IPS-20b (cell line): ENCODE results near the gene ANKRD36B.
"Not testable (repeated sequence)": the region's sequence is repeated elsewhere in the genome, so short reads cannot be mapped to it uniquely, and the experiment has no call there.

Source experiments
- H3K27ac ChIP-seq: one replicate; pipeline ENCODE4 v1.5.1; 2013; ENCODE audit warnings: low read length
- H3K27me3 ChIP-seq: 2 replicates; pipeline ENCODE4 v1.6.1; 2013; ENCODE audit warnings: mild to moderate bottlenecking, low read length, inconsistent platforms; ENCODE audit not compliant: insufficient read depth
- H3K36me3 ChIP-seq: 2 replicates; pipeline ENCODE4 v1.6.1; 2013; ENCODE audit warnings: low read depth, mild to moderate bottlenecking, inconsistent platforms, low read length, moderate library complexity; ENCODE audit not compliant: insufficient read depth
- H3K4me1 ChIP-seq: 2 replicates; pipeline ENCODE4 v1.6.1; 2013; ENCODE audit warnings: mild to moderate bottlenecking, control low read depth, inconsistent platforms, low read length, moderate library complexity; ENCODE audit not compliant: insufficient read depth
- H3K4me3 ChIP-seq: 2 replicates; pipeline ENCODE4 v1.5.1; 2013; ENCODE audit warnings: mild to moderate bottlenecking, low read length, inconsistent platforms
- H3K9ac ChIP-seq: 2 replicates; pipeline ENCODE4 v1.6.1; 2013; ENCODE audit warnings: low read depth, mild to moderate bottlenecking, inconsistent platforms, low read length, moderate library complexity
- H3K9me3 ChIP-seq: 2 replicates; pipeline ENCODE4 v1.6.1; 2013; ENCODE audit warnings: mild to moderate bottlenecking, low read depth, low read length, inconsistent platforms; ENCODE audit not compliant: insufficient read depth

The ANKRD36B gene

DNA sequence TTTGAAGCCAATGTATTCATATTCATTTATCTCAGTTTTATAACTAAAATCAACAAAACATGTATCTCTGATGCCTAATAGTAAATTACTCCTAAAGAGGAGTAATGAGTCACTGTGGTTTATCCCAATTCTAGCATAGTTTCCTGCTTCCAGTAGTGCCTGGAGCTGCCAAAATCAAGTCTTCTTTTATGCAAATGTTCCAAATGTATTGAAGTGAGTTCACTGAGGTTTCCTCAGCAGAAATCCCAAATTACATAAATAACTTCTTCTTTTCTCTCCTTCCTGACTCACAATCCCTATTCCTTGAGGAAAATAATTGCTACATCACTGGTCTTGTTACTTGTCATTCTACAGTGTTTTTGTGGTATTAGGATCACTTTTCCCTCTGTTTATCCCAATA, 44.8 kb downstream of the ANKRD36B start:
- not testable (repeated sequence) for H3K36me3 ChIP-seq, H3K4me1 ChIP-seq, H3K9me3 ChIP-seq, H3K27me3 ChIP-seq, H3K27ac ChIP-seq, H3K4me3 ChIP-seq, H3K9ac ChIP-seq

DNA sequence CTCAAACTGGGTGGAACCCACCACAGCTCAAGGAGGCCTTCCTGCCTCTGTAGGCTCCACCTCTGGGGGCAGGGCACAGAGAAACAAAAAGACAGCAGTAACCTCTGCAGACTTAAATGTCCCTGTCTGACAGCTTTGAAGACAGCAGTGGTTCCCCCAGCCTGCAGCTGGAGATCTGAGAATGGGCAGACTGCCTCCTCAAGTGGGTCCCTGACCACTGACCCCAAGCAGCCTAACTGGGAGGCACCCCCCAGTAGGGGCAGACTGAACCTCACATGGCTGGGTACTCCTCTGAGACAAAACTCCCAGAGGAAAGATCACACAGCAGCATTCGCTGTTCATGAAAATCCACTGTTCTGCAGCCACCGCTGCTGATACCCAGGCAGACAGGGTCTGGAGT, 63.8 kb downstream of the ANKRD36B start:
- not testable (repeated sequence) for H3K4me1 ChIP-seq, H3K9ac ChIP-seq

GRCh38 chr2:97523816-97524215, 65.9 kb downstream of the ANKRD36B start:
- H3K9ac ChIP-seq, H3K27me3 ChIP-seq, H3K27ac ChIP-seq, H3K4me3 ChIP-seq, H3K9me3 ChIP-seq, H3K36me3 ChIP-seq, H3K4me1 ChIP-seq: not testable (repeated sequence)

More for the DNA sequence above, 63.8 kb downstream of the ANKRD36B start:
- not testable (repeated sequence) for H3K9me3 ChIP-seq, H3K36me3 ChIP-seq, H3K27ac ChIP-seq, H3K4me3 ChIP-seq, H3K27me3 ChIP-seq

DNA sequence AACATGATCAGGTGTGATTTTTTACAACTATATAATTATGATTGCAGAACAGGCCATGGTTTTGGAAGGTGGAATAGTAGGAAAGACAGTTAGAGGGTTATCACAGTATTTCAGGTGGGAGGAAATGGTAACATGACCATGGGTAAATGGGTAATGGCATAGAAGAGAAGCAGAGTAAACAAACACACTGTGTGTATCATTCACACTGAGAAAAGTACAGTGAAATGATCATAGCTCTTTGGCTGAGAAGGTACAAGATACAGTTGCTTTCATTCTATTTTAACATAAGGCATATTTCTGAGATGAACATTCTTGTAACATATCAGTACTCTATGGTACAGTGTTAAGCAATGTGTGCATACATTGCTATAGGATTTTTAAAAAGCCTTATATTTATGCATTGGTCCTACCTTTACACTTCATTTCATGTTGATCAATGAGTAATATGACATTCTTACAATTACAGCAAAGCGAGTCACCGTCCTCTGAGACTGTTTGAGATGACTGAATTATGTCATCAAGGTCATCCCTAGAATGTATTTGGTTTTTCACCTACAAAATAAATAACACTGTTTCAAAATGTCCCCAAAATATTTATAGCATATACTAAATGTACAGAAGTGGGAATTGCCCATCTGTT, 66.6 kb downstream of the ANKRD36B start:
- not testable (repeated sequence) for H3K4me1 ChIP-seq, H3K9ac ChIP-seq, H3K4me3 ChIP-seq, H3K27me3 ChIP-seq, H3K9me3 ChIP-seq, H3K27ac ChIP-seq, H3K36me3 ChIP-seq

DNA sequence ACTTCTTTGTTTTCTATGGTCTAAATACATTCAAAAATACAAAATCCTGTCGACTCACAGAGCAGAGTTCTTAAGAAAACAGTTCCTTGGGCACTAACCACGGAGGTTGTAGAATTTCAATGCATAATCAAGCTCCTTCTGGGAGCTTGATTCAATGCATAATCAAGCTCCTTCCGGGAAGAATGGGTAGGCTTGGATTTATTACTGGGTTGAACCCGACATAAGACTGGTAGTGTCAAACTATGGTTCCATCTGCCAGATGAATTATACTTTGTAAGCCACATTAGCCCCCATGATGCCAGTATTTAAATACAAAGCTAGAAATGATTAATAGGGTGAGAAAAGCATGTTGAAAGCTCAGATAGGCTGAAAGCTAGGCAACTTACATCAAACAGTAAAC, 94.0 kb downstream of the ANKRD36B start:
- H3K27ac ChIP-seq, H3K4me1 ChIP-seq, H3K36me3 ChIP-seq, H3K9ac ChIP-seq, H3K9me3 ChIP-seq, H3K4me3 ChIP-seq, H3K27me3 ChIP-seq: not testable (repeated sequence)

GRCh38 chr2:97490141-97490540, 99.5 kb downstream of the ANKRD36B start:
- H3K27ac ChIP-seq, H3K4me1 ChIP-seq, H3K9ac ChIP-seq, H3K9me3 ChIP-seq, H3K36me3 ChIP-seq, H3K4me3 ChIP-seq, H3K27me3 ChIP-seq: not testable (repeated sequence)
